GM21360 (cell line): ENCODE results near the gene ITGA6.

Source experiments
- ATAC-seq: cut with Tn5 transposase; IDR thresholded peaks from one replicate; pipeline ENCODE4 v1.9.1; 2021; ENCODE audit warnings: mild to moderate bottlenecking, moderate library complexity; ENCODE audit not compliant: unreplicated experiment

The ITGA6 gene

GRCh38 chr2:172427256-172427989 lies at the start of gene ITGA6:
ITGA6 (plus strand) TSS chr2:172427586.
- no peak for ATAC-seq

- no peak for ATAC-seq
These were observed 46.7 kb upstream of the ITGA6 start for GRCh38 chr2:172380436-172381274.

GRCh38 chr2:172381275-172382027 lies 45.9 kb upstream of the ITGA6 start:
- ATAC-seq, result no peak

- ATAC-seq, result no peak
These were observed 40.0 kb upstream of the ITGA6 start for GRCh38 chr2:172387361-172387760.

GRCh38 chr2:172389685-172390339 lies 37.6 kb upstream of the ITGA6 start:
- no peak for ATAC-seq

GRCh38 chr2:172394002-172394401 lies 33.4 kb upstream of the ITGA6 start:
- ATAC-seq, result no peak

- no peak for ATAC-seq
These were observed 31.9 kb upstream of the ITGA6 start for GRCh38 chr2:172395503-172395902.

- ATAC-seq, result no peak
These were observed 30.1 kb upstream of the ITGA6 start for GRCh38 chr2:172397148-172397834.

GRCh38 chr2:172398440-172398839 lies 28.9 kb upstream of the ITGA6 start:
- no peak for ATAC-seq

- ATAC-seq, result no peak
These were observed 27.6 kb upstream of the ITGA6 start for GRCh38 chr2:172399765-172400164.

GRCh38 chr2:172402198-172402597 lies 25.2 kb upstream of the ITGA6 start:
- no peak for ATAC-seq

- no peak for ATAC-seq
These were observed 24.0 kb upstream of the ITGA6 start for GRCh38 chr2:172403402-172403801.

GRCh38 chr2:172403881-172404468 lies 23.4 kb upstream of the ITGA6 start:
- ATAC-seq, result no peak

GRCh38 chr2:172404824-172405223 lies 22.6 kb upstream of the ITGA6 start:
- no peak for ATAC-seq

GRCh38 chr2:172405673-172406072 lies 21.7 kb upstream of the ITGA6 start:
- ATAC-seq, result no peak

- ATAC-seq, result no peak
These were observed 19.1 kb upstream of the ITGA6 start for GRCh38 chr2:172408143-172408766.

GRCh38 chr2:172409042-172409441 lies 18.3 kb upstream of the ITGA6 start:
- no peak for ATAC-seq

- no peak for ATAC-seq
These were observed 14.3 kb upstream of the ITGA6 start for GRCh38 chr2:172412984-172413492.

- no peak for ATAC-seq
These were observed 12.1 kb upstream of the ITGA6 start for GRCh38 chr2:172415157-172415864.
